Fibroblast of lung (primary cell): ENCODE results near the gene CLCA1. TPM values are rescaled to one million over a fixed set of nuclear protein-coding genes. Genes with fewer than 3 reads are reported as not detected.

ENCODE experiments used
- DNase-seq, 2 donors: peaks; one replicate each; pipeline versions ENCODE4 v3.0.0 to v3.0.0-alpha.2; 2010; ENCODE audit warnings: low read depth in 2 of 2
- H2AFZ ChIP-seq: 2 replicates; pipeline ENCODE4 v1.5.1; 2012; ENCODE audit warnings: low read length, control low read depth, inconsistent platforms
- H3K27ac ChIP-seq: 2 replicates; pipeline ENCODE4 v1.5.1; 2011; ENCODE audit warnings: low read length, control low read depth; ENCODE audit not compliant: insufficient read depth
- H3K27me3 ChIP-seq: 2 replicates; pipeline ENCODE4 v1.5.1; 2011; ENCODE audit warnings: mild to moderate bottlenecking, low read length; ENCODE audit not compliant: control insufficient read depth, insufficient read depth
- H3K36me3 ChIP-seq: 2 replicates; pipeline ENCODE4 v1.5.1; 2011; ENCODE audit warnings: low read length; ENCODE audit not compliant: control insufficient read depth, insufficient read depth
- H3K4me1 ChIP-seq: 2 replicates; pipeline ENCODE4 v1.5.1; 2011; ENCODE audit warnings: low read length; ENCODE audit not compliant: control insufficient read depth, insufficient read depth; ENCODE audit errors: extremely low read depth
- H3K4me2 ChIP-seq: 2 replicates; pipeline ENCODE4 v1.5.1; 2011; ENCODE audit warnings: low read length, control low read depth; ENCODE audit not compliant: insufficient read depth; ENCODE audit errors: extremely low read depth
- H3K4me3 ChIP-seq, 4 experiments: fragments of 200-600 bp in 1 of 4; sonication (generic) in 1 of 4; replicated peaks in 1 of 4; 2 replicates each; pipeline ENCODE4 v1.5.1; 2011 to 2016; ENCODE audit warnings: low read length in 4 of 4, low read depth in 3 of 4, mild to moderate bottlenecking in 3 of 4, control low read depth in 2 of 4, inconsistent platforms in 1 of 4, mixed read lengths in 1 of 4; ENCODE audit not compliant: insufficient read depth in 1 of 4; ENCODE audit errors: control extremely low read depth in 1 of 4
- H3K79me2 ChIP-seq: 2 replicates; pipeline ENCODE4 v1.5.1; 2012; ENCODE audit warnings: mild to moderate bottlenecking, low read length, inconsistent platforms; ENCODE audit not compliant: control insufficient read depth, insufficient read depth
- H3K9ac ChIP-seq: 2 replicates; pipeline ENCODE4 v1.5.1; 2011; ENCODE audit warnings: mild to moderate bottlenecking, low read length, control low read depth; ENCODE audit not compliant: insufficient read depth
- H3K9me3 ChIP-seq: 2 replicates; pipeline ENCODE4 v1.5.1; 2012; ENCODE audit warnings: low read depth, low read length; ENCODE audit not compliant: control insufficient read depth, insufficient read depth
- H4K20me1 ChIP-seq: 2 replicates; pipeline ENCODE4 v1.5.1; 2011; ENCODE audit warnings: low read length; ENCODE audit not compliant: control insufficient read depth, insufficient read depth; ENCODE audit errors: extremely low read depth
- EZH2 ChIP-seq: IDR thresholded peaks from 2 replicates; pipeline ENCODE4 v1.5.1; 2012; ENCODE audit warnings: low read length, control low read depth, mild to moderate bottlenecking; ENCODE audit errors: missing control alignments
- polyA plus RNA-seq, 2 donors: library from polyadenylated mRNA; depleted of rRNA in 1 of 2; stranded (reverse) in 1 of 2; unstranded in 1 of 2; fragments of >200 nt; gene quantifications; 2 replicates each; pipeline ENCODE4 v1.2.1, GENCODE V29; 2011 to 2012; ENCODE audit warnings: missing spikeins in 1 of 2
- total RNA-seq: library from RNA; depleted of rRNA; stranded (reverse); fragments of >200 nt; gene quantifications from 2 replicates; pipeline ENCODE4 v1.2.1, GENCODE V29; 2014
- TF ChIP-seq, protein P1 (sequence below), 2 donors: IDR thresholded peaks in 1 of 2; conservative IDR thresholded peaks in 1 of 2; 1 replicate in 1 of 2; 2 replicates in 1 of 2; pipeline ENCODE4 v1.5.1; 2011 to 2012; ENCODE audit warnings: low read length in 2 of 2, control low read depth in 1 of 2, inconsistent platforms in 1 of 2, low read depth in 1 of 2, mild to moderate bottlenecking in 1 of 2

Gene CLCA1
- total and polyA plus RNA-seq, 2 donors (not counting 1 experiment from before 2014, with no cell fraction given), result 0.01 TPM; not detected in 1

DNA sequence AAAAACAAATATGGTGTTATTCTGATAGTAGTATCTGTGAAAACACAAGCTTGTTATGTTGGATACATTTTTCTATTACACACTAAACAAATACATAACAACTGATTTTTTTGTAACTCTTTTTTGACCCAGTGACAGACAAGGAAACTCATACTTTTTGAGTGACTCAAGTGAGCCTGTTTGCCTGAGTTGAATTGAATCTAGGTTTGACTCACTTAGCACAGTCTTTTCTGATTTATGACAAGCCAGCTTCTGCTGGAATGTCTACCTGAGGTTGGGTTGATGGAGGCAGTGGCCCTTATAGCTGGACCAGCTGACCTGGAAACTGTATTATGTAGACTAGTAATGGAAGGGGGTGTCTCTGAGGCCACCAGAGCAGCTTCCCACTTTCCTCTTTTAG is 73.9 kb downstream of the CLCA1 start:
- H3K9ac ChIP-seq, result no peak overlapping the region
- H3K27ac ChIP-seq, result no peak overlapping the region
- H3K4me3 ChIP-seq, result no peak overlapping the region
- no peak for TF ChIP-seq EZH2
- TF ChIP-seq, protein P1, sequence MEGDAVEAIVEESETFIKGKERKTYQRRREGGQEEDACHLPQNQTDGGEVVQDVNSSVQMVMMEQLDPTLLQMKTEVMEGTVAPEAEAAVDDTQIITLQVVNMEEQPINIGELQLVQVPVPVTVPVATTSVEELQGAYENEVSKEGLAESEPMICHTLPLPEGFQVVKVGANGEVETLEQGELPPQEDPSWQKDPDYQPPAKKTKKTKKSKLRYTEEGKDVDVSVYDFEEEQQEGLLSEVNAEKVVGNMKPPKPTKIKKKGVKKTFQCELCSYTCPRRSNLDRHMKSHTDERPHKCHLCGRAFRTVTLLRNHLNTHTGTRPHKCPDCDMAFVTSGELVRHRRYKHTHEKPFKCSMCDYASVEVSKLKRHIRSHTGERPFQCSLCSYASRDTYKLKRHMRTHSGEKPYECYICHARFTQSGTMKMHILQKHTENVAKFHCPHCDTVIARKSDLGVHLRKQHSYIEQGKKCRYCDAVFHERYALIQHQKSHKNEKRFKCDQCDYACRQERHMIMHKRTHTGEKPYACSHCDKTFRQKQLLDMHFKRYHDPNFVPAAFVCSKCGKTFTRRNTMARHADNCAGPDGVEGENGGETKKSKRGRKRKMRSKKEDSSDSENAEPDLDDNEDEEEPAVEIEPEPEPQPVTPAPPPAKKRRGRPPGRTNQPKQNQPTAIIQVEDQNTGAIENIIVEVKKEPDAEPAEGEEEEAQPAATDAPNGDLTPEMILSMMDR (conservative IDR thresholded peaks at IDR 0.05 in 1 of 2, IDR thresholded peaks at IDR 0.05 in 1 of 2; ENCODE audit: low read depth in 1 of 2, low read length in 2 of 2), result no peak
- no peaks in the 10 kb centered on the region for H4K20me1 ChIP-seq
- no peaks in the 10 kb centered on the region for H3K4me1 ChIP-seq
- DNase-seq, result peak in 1 of 2 donors; percentile 23
- no peaks in the 10 kb centered on the region for H3K79me2 ChIP-seq
- no peak overlapping the region for H2AFZ ChIP-seq
- H3K4me2 ChIP-seq, result no peak overlapping the region
- no peaks in the 10 kb centered on the region for H3K36me3 ChIP-seq
- no peaks in the 10 kb centered on the region for H3K27me3 ChIP-seq
- no peaks in the 10 kb centered on the region for H3K9me3 ChIP-seq

DNA sequence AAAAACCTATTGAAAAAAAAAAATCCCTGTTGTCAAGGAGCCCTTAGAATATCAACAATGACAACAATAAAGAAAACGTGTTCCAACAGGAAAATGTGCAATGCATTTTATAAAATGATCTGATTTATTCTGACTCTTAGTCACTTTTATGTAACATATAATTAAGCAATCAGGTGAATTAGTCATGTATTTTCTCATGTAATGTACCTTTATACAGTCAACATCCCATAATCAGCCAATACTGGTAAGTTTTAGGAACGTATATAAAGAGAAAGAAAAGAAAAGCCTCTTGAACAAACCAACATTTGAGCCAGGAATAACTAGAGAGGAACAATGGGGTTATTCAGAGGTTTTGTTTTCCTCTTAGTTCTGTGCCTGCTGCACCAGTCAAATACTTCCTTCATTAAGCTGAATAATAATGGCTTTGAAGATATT is 78.1 kb downstream of the CLCA1 start, which contains the start of gene CLCA4:
TSS of gene CLCA4 (plus strand) at position 292 of the 435 bp plus-strand sequence. CDS start at position 334, 42 bp downstream.
- Histone ChIP-seq H3K27me3 (no peaks in the 10 kb centered on the region), H3K4me3 (no peak within 1 kb of the TSS), H3K4me1 (no peaks in the 10 kb centered on the region), H3K9ac (no peak within 1 kb of the TSS), H2AFZ (no peak within 1 kb of the TSS), H3K4me2 (no peak within 1 kb of the TSS), H4K20me1 (no peaks in the 10 kb centered on the region), H3K36me3 (no peaks in the 10 kb centered on the region), H3K9me3 (no peaks in the 10 kb centered on the region), H3K79me2 (no peaks in the 10 kb centered on the region), H3K27ac (no peak within 1 kb of the TSS)
- no peak for DNase-seq
- TF ChIP-seq, protein P1 (conservative IDR thresholded peaks at IDR 0.05 in 1 of 2, IDR thresholded peaks at IDR 0.05 in 1 of 2; ENCODE audit: low read depth in 1 of 2, low read length in 2 of 2), result no peak
- no peak for TF ChIP-seq EZH2

DNA sequence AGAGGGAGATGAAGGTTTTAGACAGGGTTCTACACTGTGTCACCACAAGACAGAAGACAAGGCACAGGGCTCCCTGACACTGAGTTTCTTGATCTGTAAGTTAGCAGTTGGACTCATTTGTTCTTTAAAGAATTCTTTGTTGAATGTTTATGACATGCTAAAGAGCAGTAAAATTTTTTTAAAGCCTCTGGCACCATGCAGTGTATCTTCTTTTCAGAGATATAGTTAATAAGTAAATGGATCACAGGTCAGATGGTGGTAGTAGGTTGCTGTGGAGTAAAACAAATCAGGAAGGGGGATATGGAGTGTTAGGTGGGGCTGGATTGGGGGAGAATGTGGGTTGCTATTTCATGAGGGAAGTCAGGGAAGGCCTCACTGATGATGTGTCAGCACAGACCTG is 80.1 kb downstream of the CLCA1 start:
- no peaks in the 10 kb centered on the region for H3K79me2 ChIP-seq
- H3K36me3 ChIP-seq, result no peaks in the 10 kb centered on the region
- no peak overlapping the region for H3K4me3 ChIP-seq
- no peak for DNase-seq
- H3K9ac ChIP-seq, result no peak overlapping the region
- no peaks in the 10 kb centered on the region for H3K9me3 ChIP-seq
- no peaks in the 10 kb centered on the region for H3K27me3 ChIP-seq
- no peaks in the 10 kb centered on the region for H3K4me1 ChIP-seq
- TF ChIP-seq, protein P1 (conservative IDR thresholded peaks at IDR 0.05 in 1 of 2, IDR thresholded peaks at IDR 0.05 in 1 of 2; ENCODE audit: low read depth in 1 of 2, low read length in 2 of 2), result no peak
- TF ChIP-seq EZH2, result no peak
- H2AFZ ChIP-seq, result no peak overlapping the region
- H4K20me1 ChIP-seq, result no peaks in the 10 kb centered on the region
- H3K4me2 ChIP-seq, result no peak overlapping the region
- no peak overlapping the region for H3K27ac ChIP-seq

Other genes starting within 250 kb of the CLCA1 start
- gene ODF2L, start 72.6 kb upstream of the CLCA1 start, total RNA-seq, result 25.9 and 27.0 TPM in 2 replicates
- 14.1 and 16.7 TPM in 2 replicates for gene ODF2L, start 72.6 kb upstream of the CLCA1 start, polyA plus RNA-seq
- 3.5 and 9.2 TPM in 2 replicates for gene CLCA2, start 44.8 kb upstream of the CLCA1 start, total RNA-seq
- gene CLCA2, start 44.8 kb upstream of the CLCA1 start, polyA plus RNA-seq, result 0.94 and 1.2 TPM in 2 replicates
- not detected in 2 replicates for gene CLCA4, start 78.2 kb downstream of the CLCA1 start, total RNA-seq
- gene CLCA4, start 78.2 kb downstream of the CLCA1 start, polyA plus RNA-seq, result not detected in 2 replicates
- 33.4 and 41.5 TPM in 2 replicates for gene SH3GLB1, start 235.6 kb downstream of the CLCA1 start, total RNA-seq
- 65.2 and 80.2 TPM in 2 replicates for gene SH3GLB1, start 235.6 kb downstream of the CLCA1 start, polyA plus RNA-seq